GM23338 (cell line): ENCODE measurements around the gene SGMS2.

Experiments
- CREB1 ChIP-seq: fragments of 250-450 bp; sonication (Bioruptor Pico); IDR thresholded peaks from 2 replicates; pipeline ENCODE4 v1.5.0; 2020; ENCODE audit warnings: low read depth, mild to moderate bottlenecking, moderate library complexity
- EZH2phosphoT487 ChIP-seq: fragments of 200-600 bp; sonication (generic); IDR thresholded peaks from one replicate; pipeline ENCODE4 v1.8.1; 2018; ENCODE audit warnings: antibody characterized with exemption; ENCODE audit not compliant: unreplicated experiment
- TF ChIP-seq, protein P1 (sequence below), 2 experiments: fragments of 200-600 bp in 1 of 2; sonication (generic) in 1 of 2; conservative IDR thresholded peaks; 2 replicates each; pipeline versions ENCODE4 v1.5.1 to v1.6.1; 2016 to 2017; ENCODE audit warnings: antibody characterized with exemption in 2 of 2, low read depth in 2 of 2, mild to moderate bottlenecking in 2 of 2, moderate library complexity in 1 of 2

DNA sequence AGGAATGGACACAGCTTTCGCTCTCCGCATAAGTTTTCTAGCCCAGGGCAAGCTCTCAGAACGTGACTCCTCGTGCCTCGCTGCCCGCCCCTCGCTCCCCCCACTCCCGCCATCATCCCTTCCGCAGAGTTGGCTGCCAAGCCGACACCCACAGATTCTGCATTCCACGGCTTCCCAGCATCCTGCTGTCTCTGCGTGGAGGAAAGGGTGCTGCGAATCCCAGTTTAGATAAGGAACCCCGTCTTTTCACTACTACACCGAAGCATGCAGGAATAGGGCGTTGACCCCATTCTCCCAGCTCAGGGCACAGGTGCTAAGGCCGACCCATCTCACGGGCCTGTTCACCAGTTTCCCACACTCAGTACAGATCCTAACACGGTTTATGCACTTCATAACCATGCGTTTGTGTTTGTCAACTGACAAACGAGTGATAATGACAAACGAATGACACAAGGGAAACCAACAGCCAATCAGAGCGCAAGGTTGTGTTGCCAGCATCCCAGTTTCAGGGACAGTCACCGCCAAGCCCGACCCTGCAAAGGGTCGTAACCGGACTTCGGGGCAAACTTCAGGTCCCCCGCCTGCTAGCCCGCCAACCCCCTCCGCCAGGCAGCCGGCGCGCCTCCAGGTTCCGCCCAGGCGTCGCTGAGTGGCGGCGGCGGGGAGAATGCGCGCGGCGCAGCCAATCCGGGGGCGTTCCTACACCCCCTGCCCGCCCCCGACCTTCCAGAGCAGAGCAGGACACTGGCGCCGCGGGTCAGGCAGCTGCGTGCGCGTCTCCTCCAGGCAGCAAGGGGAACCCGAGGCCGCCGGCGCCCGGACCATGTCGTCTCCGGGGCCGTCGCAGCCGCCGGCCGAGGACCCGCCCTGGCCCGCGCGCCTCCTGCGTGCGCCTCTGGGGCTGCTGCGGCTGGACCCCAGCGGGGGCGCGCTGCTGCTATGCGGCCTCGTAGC lies 106.4 kb downstream of the SGMS2 start, which contains the start of gene CYP2U1:
- TF ChIP-seq CREB1 (peak; percentile 17; the same call in 1 of the 2 replicates), EZH2phosphoT487 (no peak)
- TF ChIP-seq, protein P1, sequence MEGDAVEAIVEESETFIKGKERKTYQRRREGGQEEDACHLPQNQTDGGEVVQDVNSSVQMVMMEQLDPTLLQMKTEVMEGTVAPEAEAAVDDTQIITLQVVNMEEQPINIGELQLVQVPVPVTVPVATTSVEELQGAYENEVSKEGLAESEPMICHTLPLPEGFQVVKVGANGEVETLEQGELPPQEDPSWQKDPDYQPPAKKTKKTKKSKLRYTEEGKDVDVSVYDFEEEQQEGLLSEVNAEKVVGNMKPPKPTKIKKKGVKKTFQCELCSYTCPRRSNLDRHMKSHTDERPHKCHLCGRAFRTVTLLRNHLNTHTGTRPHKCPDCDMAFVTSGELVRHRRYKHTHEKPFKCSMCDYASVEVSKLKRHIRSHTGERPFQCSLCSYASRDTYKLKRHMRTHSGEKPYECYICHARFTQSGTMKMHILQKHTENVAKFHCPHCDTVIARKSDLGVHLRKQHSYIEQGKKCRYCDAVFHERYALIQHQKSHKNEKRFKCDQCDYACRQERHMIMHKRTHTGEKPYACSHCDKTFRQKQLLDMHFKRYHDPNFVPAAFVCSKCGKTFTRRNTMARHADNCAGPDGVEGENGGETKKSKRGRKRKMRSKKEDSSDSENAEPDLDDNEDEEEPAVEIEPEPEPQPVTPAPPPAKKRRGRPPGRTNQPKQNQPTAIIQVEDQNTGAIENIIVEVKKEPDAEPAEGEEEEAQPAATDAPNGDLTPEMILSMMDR (conservative IDR thresholded peaks at IDR 0.05; ENCODE audit: low read depth in 2 of 2) = no peak
